Muscle layer of duodenum (tissue), 2 donors: ENCODE measurements around the gene ANKS1A.
A peak's percentile ranks its signal among the peaks of the same experiment; 100 is the strongest.
"Not testable (repeated sequence)": the region's sequence is repeated elsewhere in the genome, so short reads cannot be mapped to it uniquely, and the experiment has no call there.

ENCODE experiments used
- H3K27ac ChIP-seq: one replicate; pipeline ENCODE4 v1.7.0; 2013; ENCODE audit warnings: mild to moderate bottlenecking, low read length
- H3K27me3 ChIP-seq: one replicate; pipeline ENCODE4 v1.7.0; 2013; ENCODE audit warnings: low read depth, mild to moderate bottlenecking, control low read depth, low read length
- H3K36me3 ChIP-seq, 2 donors: one replicate each; pipeline ENCODE4 v1.7.0; 2013; ENCODE audit warnings: low read length in 2 of 2, control low read depth in 1 of 2, mild to moderate bottlenecking in 1 of 2; ENCODE audit not compliant: insufficient read depth in 2 of 2, control insufficient read depth in 1 of 2
- H3K4me1 ChIP-seq, 2 donors: one replicate each; pipeline ENCODE4 v1.7.0; 2013; ENCODE audit warnings: low read length in 2 of 2, mild to moderate bottlenecking in 2 of 2, control low read depth in 1 of 2, moderate library complexity in 1 of 2; ENCODE audit not compliant: insufficient read depth in 2 of 2, control insufficient read depth in 1 of 2
- H3K4me3 ChIP-seq, 2 donors: one replicate each; pipeline ENCODE4 v1.7.0; 2013; ENCODE audit warnings: low read length in 2 of 2, low read depth in 1 of 2, mild to moderate bottlenecking in 1 of 2
- H3K9me3 ChIP-seq, 2 donors: one replicate each; pipeline ENCODE4 v1.7.0; 2013; ENCODE audit warnings: low read length in 2 of 2, control low read depth in 1 of 2, mild to moderate bottlenecking in 1 of 2; ENCODE audit not compliant: control insufficient read depth in 1 of 2
- donor health status: healthy.

The ANKS1A gene

GRCh38 chr6:34887753-34888513 is 1.1 kb upstream of the ANKS1A start, which contains the start of gene TAF11:
Gene TAF11 (minus strand): TSS chr6:34888042. CDS start chr6:34887957, 85 bp downstream.
- Histone ChIP-seq H3K9me3 (no peaks in the 10 kb centered on the region), H3K27me3 (no peaks in the 10 kb centered on the region), H3K4me3 (peak within 1 kb of the TSS; percentile 95 to 100), H3K36me3 (peaks cover 0 to 4% of the 10 kb centered on the region in 2 donors), H3K27ac (peak within 1 kb of the TSS; percentile 99), H3K4me1 (peaks cover 4 to 17% of the 10 kb centered on the region in 2 donors)

- H3K9me3 ChIP-seq = no peaks in the 10 kb centered on the region
- no peaks in the 10 kb centered on the region for H3K27me3 ChIP-seq
- H3K36me3 ChIP-seq = peaks cover 0 to 4% of the 10 kb centered on the region in 2 donors
- peak overlapping the region; percentile 95 to 100 for H3K4me3 ChIP-seq
- peaks cover 4 to 17% of the 10 kb centered on the region in 2 donors for H3K4me1 ChIP-seq
- peak overlapping the region; percentile 99 for H3K27ac ChIP-seq
These were observed 570 bp upstream of the ANKS1A start for GRCh38 chr6:34888514-34888856.

GRCh38 chr6:34890533-34890925 is 1.5 kb downstream of the ANKS1A start:
- Histone ChIP-seq H3K4me1 (peaks cover 4 to 20% of the 10 kb centered on the region in 2 donors), H3K27ac (peak overlapping the region; percentile 52)

GRCh38 chr6:34891296-34891695 is 2.2 kb downstream of the ANKS1A start:
- Histone ChIP-seq H3K36me3 (no peaks in the 10 kb centered on the region), H3K27ac (no peak overlapping the region), H3K9me3 (no peaks in the 10 kb centered on the region), H3K4me1 (peaks cover 4 to 20% of the 10 kb centered on the region in 2 donors), H3K4me3 (peak overlapping the region in 1 of 2 donors; percentile 95), H3K27me3 (no peaks in the 10 kb centered on the region)

More at GRCh38 chr6:34890533-34890925, 1.5 kb downstream of the ANKS1A start:
- H3K9me3 ChIP-seq = no peaks in the 10 kb centered on the region
- no peaks in the 10 kb centered on the region for H3K36me3 ChIP-seq
- H3K4me3 ChIP-seq = peak overlapping the region; percentile 68 to 95
- H3K27me3 ChIP-seq = no peaks in the 10 kb centered on the region

- Histone ChIP-seq H3K36me3 (no peaks in the 10 kb centered on the region), H3K27me3 (no peaks in the 10 kb centered on the region), H3K9me3 (no peaks in the 10 kb centered on the region), H3K4me1 (peaks cover 4 to 10% of the 10 kb centered on the region in 2 donors), H3K4me3 (no peak overlapping the region), H3K27ac (no peak overlapping the region)
These were observed 5.6 kb downstream of the ANKS1A start for GRCh38 chr6:34894693-34895092.

GRCh38 chr6:34897130-34897529 is 8.1 kb downstream of the ANKS1A start:
- Histone ChIP-seq H3K27me3 (no peaks in the 10 kb centered on the region), H3K9me3 (no peaks in the 10 kb centered on the region), H3K27ac (no peak overlapping the region), H3K4me1 (peaks cover 0 to 3% of the 10 kb centered on the region in 2 donors), H3K4me3 (no peak overlapping the region), H3K36me3 (no peaks in the 10 kb centered on the region)

- Histone ChIP-seq H3K27ac (no peak overlapping the region), H3K4me3 (no peak overlapping the region), H3K27me3 (no peaks in the 10 kb centered on the region), H3K4me1 (peaks cover 0 to 3% of the 10 kb centered on the region in 2 donors), H3K36me3 (no peaks in the 10 kb centered on the region), H3K9me3 (no peaks in the 10 kb centered on the region)
These were observed 8.7 kb downstream of the ANKS1A start for GRCh38 chr6:34897716-34898115.

- H3K36me3 ChIP-seq, H3K27ac ChIP-seq, H3K27me3 ChIP-seq, H3K4me1 ChIP-seq, H3K9me3 ChIP-seq, H3K4me3 ChIP-seq: not testable (repeated sequence)
These were observed 10.7 kb downstream of the ANKS1A start for GRCh38 chr6:34899748-34900147.

GRCh38 chr6:34900321-34901031 is 11.4 kb downstream of the ANKS1A start:
- Histone ChIP-seq H3K27ac (no peak overlapping the region), H3K9me3 (no peaks in the 10 kb centered on the region), H3K36me3 (no peaks in the 10 kb centered on the region), H3K4me3 (no peak overlapping the region), H3K4me1 (no peaks in the 10 kb centered on the region), H3K27me3 (no peaks in the 10 kb centered on the region)

GRCh38 chr6:34901930-34902329 is 12.9 kb downstream of the ANKS1A start:
- Histone ChIP-seq H3K27me3 (no peaks in the 10 kb centered on the region), H3K27ac (no peak overlapping the region), H3K36me3 (no peaks in the 10 kb centered on the region), H3K4me3 (no peak overlapping the region), H3K9me3 (no peaks in the 10 kb centered on the region), H3K4me1 (no peaks in the 10 kb centered on the region)

GRCh38 chr6:34904990-34905613 is 16.0 kb downstream of the ANKS1A start:
- H3K4me3 ChIP-seq = no peak overlapping the region
- no peaks in the 10 kb centered on the region for H3K36me3 ChIP-seq
- H3K27ac ChIP-seq = no peak overlapping the region
- no peaks in the 10 kb centered on the region for H3K4me1 ChIP-seq
- no peaks in the 10 kb centered on the region for H3K27me3 ChIP-seq
- no peaks in the 10 kb centered on the region for H3K9me3 ChIP-seq
